Measurements from ENCODE around the gene ISX. TPM values are rescaled to one million over a fixed set of nuclear protein-coding genes. Genes with fewer than 3 reads are reported as not detected.
"Not testable (repeated sequence)": the region's sequence is repeated elsewhere in the genome, so short reads cannot be mapped to it uniquely, and the experiment has no call there.

Gene ISX
- total RNA-seq, 1 donor from 2014 or later: not detected

GRCh38 chr22:35045451-35045850, 20.5 kb upstream of the ISX start:
- no peak overlapping the region for H3K4me3 ChIP-seq (ENCODE audit: low read depth, low read length)
- H3K36me3 ChIP-seq (ENCODE audit: control insufficient read depth, insufficient read depth, low read length): no peaks in the 10 kb centered on the region
- no peak for TF ChIP-seq CTCF (IDR thresholded peaks at IDR 0.05; ENCODE audit: insufficient read depth, low read length, poor library complexity, severe bottlenecking)
- H3K27me3 ChIP-seq (ENCODE audit: control insufficient read depth, insufficient read depth, low read length): no peaks in the 10 kb centered on the region
- no peak for DNase-seq (ENCODE audit: low read depth)

DNA sequence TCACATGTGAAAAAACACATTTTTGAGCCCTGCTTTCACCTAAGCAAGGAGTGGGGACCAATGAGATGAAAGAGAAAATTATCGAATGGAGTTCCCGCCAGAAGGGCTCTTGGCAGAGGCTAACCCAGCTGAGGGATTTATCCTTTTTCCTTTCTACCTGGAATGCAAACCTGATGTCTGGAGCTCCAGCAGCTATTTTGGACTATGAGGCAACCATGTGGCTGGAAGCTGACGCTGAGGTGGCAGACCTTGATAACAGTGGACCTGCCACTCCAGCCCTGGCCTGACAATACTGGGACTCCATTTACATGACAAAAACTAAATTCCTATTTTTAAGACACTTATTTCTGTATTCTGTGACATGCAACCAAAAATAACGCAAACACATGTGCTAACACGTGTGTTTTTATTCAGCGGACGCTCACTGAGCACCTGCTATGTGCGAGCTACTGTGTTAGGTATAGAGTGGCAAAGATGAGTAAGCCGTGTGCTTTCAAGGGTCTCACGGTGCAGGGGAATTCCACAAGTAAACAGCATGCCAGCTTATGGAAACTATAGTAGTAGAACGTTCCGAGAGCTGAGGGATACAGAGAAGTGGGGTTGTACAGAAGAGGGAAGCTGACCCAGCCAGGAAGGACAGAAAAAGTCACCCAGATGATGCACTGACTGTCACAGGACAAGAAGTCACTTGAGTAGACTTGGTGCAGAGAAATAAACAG, 19.1 kb upstream of the ISX start:
- Histone ChIP-seq H3K4me3 (ENCODE audit: low read depth, low read length) (no peak overlapping the region), H3K36me3 (ENCODE audit: control insufficient read depth, insufficient read depth, low read length) (no peaks in the 10 kb centered on the region), H3K27me3 (ENCODE audit: control insufficient read depth, insufficient read depth, low read length) (no peaks in the 10 kb centered on the region)
- no peak for DNase-seq (ENCODE audit: low read depth)
- TF ChIP-seq CTCF (IDR thresholded peaks at IDR 0.05; ENCODE audit: insufficient read depth, low read length, poor library complexity, severe bottlenecking): no peak

DNA sequence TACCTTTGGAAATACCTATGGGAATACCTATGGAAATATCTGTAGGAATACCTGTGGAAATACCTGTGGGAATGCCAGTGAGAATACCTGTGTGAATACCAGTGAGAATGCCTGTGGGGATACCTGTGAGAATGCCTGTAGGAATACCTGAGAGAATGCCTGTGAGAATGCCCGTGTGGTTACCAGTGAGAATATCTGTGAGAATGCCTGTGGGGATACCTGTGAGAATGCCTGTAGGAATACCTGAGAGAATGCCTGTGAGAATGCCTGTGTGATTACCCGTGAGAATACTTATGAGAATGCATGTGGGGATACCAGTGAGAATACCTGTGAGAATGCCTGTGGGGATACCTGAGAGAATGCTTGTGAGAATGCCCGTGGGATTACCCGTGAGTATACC, 15.9 kb upstream of the ISX start:
- not testable (repeated sequence) for DNase-seq (ENCODE audit: low read depth); H3K27me3 ChIP-seq (ENCODE audit: control insufficient read depth, insufficient read depth, low read length); H3K4me3 ChIP-seq (ENCODE audit: low read depth, low read length); H3K36me3 ChIP-seq (ENCODE audit: control insufficient read depth, insufficient read depth, low read length)

GRCh38 chr22:35051013-35051535, 14.9 kb upstream of the ISX start:
- TF ChIP-seq CTCF (IDR thresholded peaks at IDR 0.05; ENCODE audit: insufficient read depth, low read length, poor library complexity, severe bottlenecking): no peak
- H3K27me3 ChIP-seq (ENCODE audit: control insufficient read depth, insufficient read depth, low read length): no peaks in the 10 kb centered on the region
- H3K4me3 ChIP-seq (ENCODE audit: low read depth, low read length): no peak overlapping the region
- no peaks in the 10 kb centered on the region for H3K36me3 ChIP-seq (ENCODE audit: control insufficient read depth, insufficient read depth, low read length)
- DNase-seq (ENCODE audit: low read depth): no peak

- Histone ChIP-seq H3K4me3 (ENCODE audit: low read depth, low read length) (no peak overlapping the region), H3K27me3 (ENCODE audit: control insufficient read depth, insufficient read depth, low read length) (no peaks in the 10 kb centered on the region), H3K36me3 (ENCODE audit: control insufficient read depth, insufficient read depth, low read length) (no peaks in the 10 kb centered on the region)
- no peak for DNase-seq (ENCODE audit: low read depth)
- TF ChIP-seq CTCF (IDR thresholded peaks at IDR 0.05; ENCODE audit: insufficient read depth, low read length, poor library complexity, severe bottlenecking): no peak
Observed at GRCh38 chr22:35051791-35052190, 14.2 kb upstream of the ISX start.

DNA sequence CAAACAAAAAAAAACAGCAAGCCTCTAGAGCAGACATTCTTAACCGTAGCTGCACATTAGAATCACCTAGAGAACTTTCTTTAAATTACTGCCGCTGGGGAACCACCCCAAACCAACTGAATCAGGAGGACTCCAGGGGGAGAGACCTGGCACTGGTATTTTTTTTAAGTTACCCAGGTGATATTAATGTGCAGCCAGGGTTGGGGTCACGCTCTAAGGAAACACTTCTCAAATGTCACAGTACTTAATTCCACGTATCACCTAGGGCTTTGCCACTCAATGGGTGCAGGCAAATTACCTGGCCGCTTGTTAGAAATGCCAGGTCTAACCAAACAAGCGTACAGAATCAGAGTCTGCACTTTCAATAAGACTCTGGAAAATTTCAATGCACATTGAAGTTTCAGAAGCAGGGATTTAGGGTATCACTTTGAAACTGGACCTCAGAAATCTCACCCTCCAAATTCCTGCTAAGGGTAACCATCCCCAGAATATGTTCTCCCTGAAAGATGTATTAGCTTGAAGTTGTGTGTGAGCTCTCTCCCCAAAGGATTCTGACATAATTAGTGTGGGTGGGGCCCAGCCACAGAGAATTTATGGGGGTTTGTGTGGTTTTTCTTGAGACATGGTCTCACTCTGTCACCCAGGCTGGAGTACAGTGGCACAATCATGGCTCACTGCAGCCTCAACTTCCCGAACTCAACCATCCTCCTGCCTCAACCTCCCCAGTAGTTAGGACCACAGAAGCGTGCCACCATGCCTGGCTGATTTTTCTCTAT, 12.7 kb upstream of the ISX start:
- no peak overlapping the region for H3K4me3 ChIP-seq (ENCODE audit: low read depth, low read length)
- H3K36me3 ChIP-seq (ENCODE audit: control insufficient read depth, insufficient read depth, low read length): no peaks in the 10 kb centered on the region
- no peaks in the 10 kb centered on the region for H3K27me3 ChIP-seq (ENCODE audit: control insufficient read depth, insufficient read depth, low read length)
- DNase-seq (ENCODE audit: low read depth): no peak
- no peak for TF ChIP-seq CTCF (IDR thresholded peaks at IDR 0.05; ENCODE audit: insufficient read depth, low read length, poor library complexity, severe bottlenecking)
